Anterior cingulate cortex (tissue), 58 donors: ENCODE measurements around the gene CLDN19.
"Not testable (repeated sequence)": the region's sequence is repeated elsewhere in the genome, so short reads cannot be mapped to it uniquely, and the experiment has no call there.

Experiments
- DNase-seq, 58 donors: peaks; one replicate each; lab custom pipeline; 2025; lab: John Stamatoyannopoulos, UW

Gene CLDN19

GRCh38 chr1:42720868-42721267 lies 19.2 kb downstream of the CLDN19 start:
- no peak for DNase-seq

- DNase-seq: not testable (repeated sequence)
Observed at GRCh38 chr1:42714441-42714840, 25.6 kb downstream of the CLDN19 start.

GRCh38 chr1:42713293-42713692 lies 26.7 kb downstream of the CLDN19 start:
- no peak for DNase-seq

GRCh38 chr1:42712808-42713207 lies 27.2 kb downstream of the CLDN19 start:
- DNase-seq: not testable (repeated sequence)

GRCh38 chr1:42703888-42704464 lies 36.1 kb downstream of the CLDN19 start:
- DNase-seq: no peak

GRCh38 chr1:42700006-42700405 lies 40.0 kb downstream of the CLDN19 start:
- DNase-seq: no peak

- DNase-seq: no peak
Observed at GRCh38 chr1:42698081-42698813, 41.8 kb downstream of the CLDN19 start.

GRCh38 chr1:42692911-42693310 lies 47.1 kb downstream of the CLDN19 start:
- DNase-seq: no peak

GRCh38 chr1:42692461-42692860 lies 47.6 kb downstream of the CLDN19 start:
- no peak for DNase-seq

GRCh38 chr1:42691157-42691498 lies 48.9 kb downstream of the CLDN19 start:
- no peak for DNase-seq

- DNase-seq: no peak
Observed at GRCh38 chr1:42690477-42691156, 49.4 kb downstream of the CLDN19 start.

GRCh38 chr1:42689912-42690311 lies 50.1 kb downstream of the CLDN19 start:
- no peak for DNase-seq

GRCh38 chr1:42686418-42686817 lies 53.6 kb downstream of the CLDN19 start:
- DNase-seq: no peak

GRCh38 chr1:42684139-42684538 lies 55.9 kb downstream of the CLDN19 start:
- no peak for DNase-seq
